ENCODE measurements around the gene ADPRHL1.
"Not testable (repeated sequence)": the region's sequence is repeated elsewhere in the genome, so short reads cannot be mapped to it uniquely, and the experiment has no call there.

GRCh38 chr13:113368353-113368752 lies 84.9 kb downstream of the ADPRHL1 start:
- not testable (repeated sequence) for TF ChIP-seq CTCF (IDR thresholded peaks at IDR 0.05; ENCODE audit: low read depth, low read length, poor library complexity, severe bottlenecking); EZH2phosphoT487 (IDR thresholded peaks at IDR 0.05; ENCODE audit: borderline replicate concordance, low read length)
